H9 (cell line): Measurements from ENCODE around the gene C3. TPM values are rescaled to one million over a fixed set of nuclear protein-coding genes. Genes with fewer than 3 reads are reported as not detected.
A peak's percentile ranks its signal among the peaks of the same experiment; 100 is the strongest.
"Not testable (repeated sequence)": the region's sequence is repeated elsewhere in the genome, so short reads cannot be mapped to it uniquely, and the experiment has no call there.

Source experiments
- DNase-seq: peaks from one replicate; pipeline ENCODE4 v3.0.0-alpha.2; 2017
- H2AFZ ChIP-seq: one replicate; pipeline ENCODE4 v1.6.1; 2013; ENCODE audit warnings: mild to moderate bottlenecking, low read length, control low read depth, moderate library complexity
- H2AK5ac ChIP-seq: 2 replicates; pipeline ENCODE4 v1.6.1; 2013; ENCODE audit warnings: low read length, control low read depth, mixed read lengths; ENCODE audit not compliant: insufficient read length
- H2BK120ac ChIP-seq: one replicate; pipeline ENCODE4 v1.6.1; 2013; ENCODE audit warnings: low read depth, mild to moderate bottlenecking, low read length, control low read depth, inconsistent platforms; ENCODE audit not compliant: poor library complexity, severe bottlenecking
- H2BK12ac ChIP-seq: 2 replicates; pipeline ENCODE4 v1.6.1; 2013; ENCODE audit warnings: low read length, control low read depth, mixed read lengths, low read depth; ENCODE audit not compliant: insufficient read length
- H2BK15ac ChIP-seq: 2 replicates; pipeline ENCODE4 v1.6.1; 2013; ENCODE audit warnings: low read depth, low read length, control low read depth
- H2BK20ac ChIP-seq: one replicate; pipeline ENCODE4 v1.6.1; 2013; ENCODE audit warnings: low read depth, mild to moderate bottlenecking, low read length, control low read depth, inconsistent platforms; ENCODE audit not compliant: poor library complexity, severe bottlenecking
- H2BK5ac ChIP-seq: 2 replicates; pipeline ENCODE4 v1.6.1; 2013; ENCODE audit warnings: low read length, control low read depth, mixed read lengths; ENCODE audit not compliant: insufficient read length
- H3K14ac ChIP-seq: 2 replicates; pipeline ENCODE4 v1.6.1; 2013; ENCODE audit warnings: low read length, control low read depth; ENCODE audit not compliant: insufficient read depth
- H3K18ac ChIP-seq: 2 replicates; pipeline ENCODE4 v1.6.1; 2013; ENCODE audit warnings: low read depth, mild to moderate bottlenecking, mixed read lengths, low read length, control low read depth; ENCODE audit not compliant: insufficient read length
- H3K23ac ChIP-seq: 2 replicates; pipeline ENCODE4 v1.6.1; 2013; ENCODE audit warnings: low read length, control low read depth, mixed read lengths, low read depth; ENCODE audit not compliant: insufficient read length
- H3K23me2 ChIP-seq: 2 replicates; pipeline ENCODE4 v1.6.1; 2013; ENCODE audit warnings: low read depth, mild to moderate bottlenecking, mixed read lengths, low read length, control low read depth; ENCODE audit not compliant: insufficient read length, poor library complexity, severe bottlenecking
- H3K27ac ChIP-seq: 2 replicates; pipeline ENCODE4 v1.5.1; 2013; ENCODE audit warnings: low read length, control low read depth, mixed read lengths, low read depth; ENCODE audit not compliant: insufficient read length
- H3K27me3 ChIP-seq: 2 replicates; pipeline ENCODE4 v1.6.1; 2013; ENCODE audit warnings: low read length, control low read depth, inconsistent platforms; ENCODE audit not compliant: insufficient read depth
- H3K4ac ChIP-seq: 2 replicates; pipeline ENCODE4 v1.6.1; 2013; ENCODE audit warnings: low read depth, mild to moderate bottlenecking, control low read depth, inconsistent platforms, low read length, moderate library complexity
- H3K4me1 ChIP-seq: 2 replicates; pipeline ENCODE4 v1.6.1; 2013; ENCODE audit warnings: low read length, control low read depth, inconsistent platforms; ENCODE audit not compliant: insufficient read depth
- H3K4me2 ChIP-seq: 2 replicates; pipeline ENCODE4 v1.6.1; 2013; ENCODE audit warnings: low read length, control low read depth, mixed read lengths; ENCODE audit not compliant: insufficient read length, insufficient read depth
- H3K56ac ChIP-seq: 2 replicates; pipeline ENCODE4 v1.6.1; 2013; ENCODE audit warnings: low read depth, mild to moderate bottlenecking, mixed read lengths, low read length, control low read depth; ENCODE audit not compliant: insufficient read length
- H3K79me1 ChIP-seq: 2 replicates; pipeline ENCODE4 v1.6.1; 2013; ENCODE audit warnings: low read depth, mild to moderate bottlenecking, moderate library complexity, low read length, control low read depth, inconsistent platforms; ENCODE audit not compliant: insufficient read depth, poor library complexity, severe bottlenecking
- H3K79me2 ChIP-seq: 2 replicates; pipeline ENCODE4 v1.6.1; 2013; ENCODE audit warnings: low read length, control low read depth, inconsistent platforms; ENCODE audit not compliant: insufficient read depth
- H3K9ac ChIP-seq: 2 replicates; pipeline ENCODE4 v1.6.1; 2013; ENCODE audit warnings: low read length, control low read depth, mixed read lengths; ENCODE audit not compliant: insufficient read length; ENCODE audit errors: extremely low read depth
- H3K9me3 ChIP-seq: one replicate; pipeline ENCODE4 v1.6.1; 2013; ENCODE audit warnings: low read depth, low read length, inconsistent platforms; ENCODE audit not compliant: control insufficient read depth
- H3T11ph ChIP-seq: one replicate; pipeline ENCODE4 v1.6.1; 2013; ENCODE audit warnings: mild to moderate bottlenecking, low read length, control low read depth, inconsistent platforms
- H4K20me1 ChIP-seq: one replicate; pipeline ENCODE4 v1.6.1; 2013; ENCODE audit not compliant: control insufficient read depth, insufficient read length, insufficient read depth
- H4K5ac ChIP-seq: 2 replicates; pipeline ENCODE4 v1.6.1; 2013; ENCODE audit warnings: low read depth, mild to moderate bottlenecking, mixed read lengths, low read length, control low read depth; ENCODE audit not compliant: insufficient read length
- H4K8ac ChIP-seq: replicated peaks from 2 replicates; pipeline ENCODE4 v1.6.1; 2013; ENCODE audit warnings: low read length, control low read depth, mixed read lengths, low read depth; ENCODE audit not compliant: insufficient read length
- H4K91ac ChIP-seq: 2 replicates; pipeline ENCODE4 v1.6.1; 2013; ENCODE audit warnings: low read depth, mild to moderate bottlenecking, moderate library complexity, mixed read lengths, low read length, control low read depth; ENCODE audit not compliant: insufficient read length
- H3K27ac Mint-ChIP-seq, 3 experiments: 2 replicates in 2 of 3; 3 replicates in 1 of 3; pipeline ENCODE4 v1.8.0; 2020 to 2021; ENCODE audit warnings: mixed read lengths in 3 of 3, mild to moderate bottlenecking in 1 of 3, moderate library complexity in 1 of 3
- H3K27me3 Mint-ChIP-seq: 2 replicates; pipeline ENCODE4 v1.8.0; 2021; ENCODE audit warnings: low read depth, mild to moderate bottlenecking, moderate library complexity, mixed read lengths
- H3K36me3 Mint-ChIP-seq, 3 experiments: 2 replicates in 2 of 3; 3 replicates in 1 of 3; pipeline ENCODE4 v1.8.0; 2020 to 2021; ENCODE audit warnings: low read depth in 3 of 3, mixed read lengths in 3 of 3; ENCODE audit not compliant: insufficient read depth in 1 of 3
- H3K4me1 Mint-ChIP-seq, 2 experiments: 2 replicates each; pipeline ENCODE4 v1.8.0; 2020; ENCODE audit warnings: mixed read lengths in 2 of 2
- H3K4me3 Mint-ChIP-seq, 2 experiments: 2 replicates in 1 of 2; 3 replicates in 1 of 2; pipeline ENCODE4 v1.8.0; 2020 to 2021; ENCODE audit warnings: mild to moderate bottlenecking in 2 of 2, mixed read lengths in 2 of 2, moderate library complexity in 1 of 2
- H3K9me3 Mint-ChIP-seq, 2 experiments: 2 replicates in 1 of 2; 3 replicates in 1 of 2; pipeline ENCODE4 v1.8.0; 2020; ENCODE audit warnings: mild to moderate bottlenecking in 2 of 2, mixed read lengths in 2 of 2, moderate library complexity in 1 of 2
- WGBS: extraction: QIAGEN DNeasy Blood & Tissue Kit; methylation state at CpG from one replicate; pipeline ENCODE4 v1.1.7; 2013; ENCODE audit warnings: missing lambda C conversion rate, low lambda C conversion rate, mixed read lengths; ENCODE audit not compliant: insufficient read length; ENCODE audit errors: extremely low coverage; 5-methylcytosine and 5-hydroxymethylcytosine counted together
- total RNA-seq: library from RNA; stranded (reverse); gene quantifications from 2 replicates; pipeline ENCODE4 v1.2.1, GENCODE V29; 2021
- TF ChIP-seq, protein P1 (sequence below): fragments of 200-600 bp; sonication (generic); conservative IDR thresholded peaks from 3 replicates; pipeline ENCODE4 v1.8.0; 2021; ENCODE audit warnings: antibody characterized with exemption, mild to moderate bottlenecking

The C3 gene
- total RNA-seq, 1 experiment from 2014 or later, result 5.9 TPM

DNA sequence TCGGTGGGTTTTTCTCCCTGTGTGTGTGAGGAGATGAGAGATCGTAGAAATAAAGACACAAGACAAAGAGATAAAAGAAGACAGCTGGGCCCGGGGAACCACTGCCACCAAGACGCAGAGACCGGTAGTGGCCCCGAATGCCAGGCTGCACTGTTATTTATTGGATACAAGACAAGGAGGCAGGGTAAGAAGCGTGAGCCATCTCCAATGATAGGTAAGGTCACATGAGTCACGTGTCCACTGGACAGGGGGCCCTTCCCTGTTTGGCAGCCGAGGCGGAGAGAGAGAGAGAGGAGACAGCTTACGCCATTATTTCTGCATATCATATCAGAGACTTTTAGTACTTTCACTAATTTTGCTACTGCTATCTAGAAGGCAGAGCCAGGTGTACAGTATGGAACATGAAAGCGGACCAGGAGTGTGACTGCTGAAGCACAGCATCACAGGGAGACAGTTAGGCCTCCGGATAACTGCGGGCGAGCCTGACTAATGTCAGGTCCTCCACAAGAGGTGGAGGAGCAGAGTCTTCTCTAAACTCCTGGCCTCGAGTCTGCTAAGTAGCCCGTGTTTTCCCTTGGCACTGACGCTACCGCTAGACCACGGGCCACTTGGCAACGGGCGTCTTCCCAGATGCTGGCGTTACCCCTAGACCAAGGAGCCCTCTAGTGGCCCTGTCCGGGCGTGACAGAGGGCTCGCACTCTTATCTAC, 87.5 kb downstream of the C3 start:
- H3K4me1 Mint-ChIP-seq, H3K27me3 ChIP-seq, H3K9ac ChIP-seq, H4K20me1 ChIP-seq, H3K23ac ChIP-seq, H3K27ac ChIP-seq, H4K5ac ChIP-seq, H4K8ac ChIP-seq, H3T11ph ChIP-seq, H2BK15ac ChIP-seq, H3K4me1 ChIP-seq, H3K79me2 ChIP-seq, H3K56ac ChIP-seq, H3K36me3 Mint-ChIP-seq, H2AK5ac ChIP-seq, H2BK5ac ChIP-seq, H3K79me1 ChIP-seq, H3K27ac Mint-ChIP-seq, H2BK12ac ChIP-seq, H3K23me2 ChIP-seq, H3K14ac ChIP-seq, H3K4me2 ChIP-seq, H3K4ac ChIP-seq, H2BK120ac ChIP-seq, H3K9me3 ChIP-seq, H2BK20ac ChIP-seq, H4K91ac ChIP-seq, H3K18ac ChIP-seq, H2AFZ ChIP-seq: not testable (repeated sequence)
- WGBS, result no CpG with 5 or more reads among the region's 26 CpGs
- Mint-ChIP-seq H3K9me3 (peaks cover 19 to 53% of the 10 kb centered on the region in 2 experiments), H3K4me3 (peak overlapping the region in 1 of 2 experiments; percentile 42; a peak in 2 of 5 replicates), H3K27me3 (peaks cover 20% of the 10 kb centered on the region)
- DNase-seq, result peak; percentile 78
- TF ChIP-seq, protein P1, sequence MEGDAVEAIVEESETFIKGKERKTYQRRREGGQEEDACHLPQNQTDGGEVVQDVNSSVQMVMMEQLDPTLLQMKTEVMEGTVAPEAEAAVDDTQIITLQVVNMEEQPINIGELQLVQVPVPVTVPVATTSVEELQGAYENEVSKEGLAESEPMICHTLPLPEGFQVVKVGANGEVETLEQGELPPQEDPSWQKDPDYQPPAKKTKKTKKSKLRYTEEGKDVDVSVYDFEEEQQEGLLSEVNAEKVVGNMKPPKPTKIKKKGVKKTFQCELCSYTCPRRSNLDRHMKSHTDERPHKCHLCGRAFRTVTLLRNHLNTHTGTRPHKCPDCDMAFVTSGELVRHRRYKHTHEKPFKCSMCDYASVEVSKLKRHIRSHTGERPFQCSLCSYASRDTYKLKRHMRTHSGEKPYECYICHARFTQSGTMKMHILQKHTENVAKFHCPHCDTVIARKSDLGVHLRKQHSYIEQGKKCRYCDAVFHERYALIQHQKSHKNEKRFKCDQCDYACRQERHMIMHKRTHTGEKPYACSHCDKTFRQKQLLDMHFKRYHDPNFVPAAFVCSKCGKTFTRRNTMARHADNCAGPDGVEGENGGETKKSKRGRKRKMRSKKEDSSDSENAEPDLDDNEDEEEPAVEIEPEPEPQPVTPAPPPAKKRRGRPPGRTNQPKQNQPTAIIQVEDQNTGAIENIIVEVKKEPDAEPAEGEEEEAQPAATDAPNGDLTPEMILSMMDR, result peak; percentile 83
